Neural cell (in vitro differentiated cells): ENCODE measurements around the gene ARHGEF25. TPM values are rescaled to one million over a fixed set of nuclear protein-coding genes. Genes with fewer than 3 reads are reported as not detected.

Experiments used
- H2AFZ ChIP-seq: fragments of 200-600, 300-800 bp; sonication (generic), shearing (Covaris generic); 2 replicates; pipeline ENCODE4 v1.6.0; 2014; ENCODE audit warnings: low read depth, mild to moderate bottlenecking, antibody characterized with exemption, low read length, moderate library complexity
- H3F3A ChIP-seq: fragments of 200-600 bp; shearing (Covaris generic); 2 replicates; pipeline ENCODE4 v1.6.1; 2016; ENCODE audit warnings: mild to moderate bottlenecking, moderate library complexity, mixed read lengths, antibody characterized with exemption, low read length; ENCODE audit not compliant: insufficient read depth, poor library complexity, severe bottlenecking
- H3K27ac ChIP-seq: fragments of 200-600, 300-800 bp; sonication (generic), shearing (Covaris generic); 2 replicates; pipeline ENCODE4 v1.5.1; 2014; ENCODE audit warnings: mild to moderate bottlenecking, low read length, moderate library complexity
- H3K27me3 ChIP-seq: fragments of 300-800, 200-600 bp; sonication (generic), shearing (Covaris generic); 2 replicates; pipeline ENCODE4 v1.6.0; 2014; ENCODE audit warnings: mild to moderate bottlenecking, low read depth, low read length, moderate library complexity; ENCODE audit not compliant: insufficient read depth
- H3K36me3 ChIP-seq: fragments of 300-800, 200-600 bp; sonication (generic), shearing (Covaris generic); 2 replicates; pipeline ENCODE4 v1.5.1; 2014; ENCODE audit warnings: mild to moderate bottlenecking, antibody characterized with exemption, low read length, moderate library complexity; ENCODE audit not compliant: insufficient read depth
- H3K4me2 ChIP-seq: fragments of 300-800, 200-600 bp; sonication (generic), shearing (Covaris generic); 2 replicates; pipeline ENCODE4 v1.6.0; 2014; ENCODE audit warnings: mild to moderate bottlenecking, low read length
- H3K4me3 ChIP-seq: fragments of 300-800, 200-600 bp; sonication (generic), shearing (Covaris generic); 2 replicates; pipeline ENCODE4 v1.5.1; 2014; ENCODE audit warnings: mild to moderate bottlenecking, low read length, moderate library complexity
- H3K79me2 ChIP-seq: fragments of 200-600 bp; shearing (Covaris generic); replicated peaks from 2 replicates; pipeline ENCODE4 v1.6.0; 2014; ENCODE audit warnings: mild to moderate bottlenecking, low read length, moderate library complexity; ENCODE audit not compliant: insufficient read depth
- H3K9ac ChIP-seq: fragments of 300-800, 200-600 bp; sonication (generic), shearing (Covaris generic); 2 replicates; pipeline ENCODE4 v1.6.1; 2016; ENCODE audit warnings: mild to moderate bottlenecking, low read length, mixed read lengths
- H3K9me2 ChIP-seq: fragments of 200-600 bp; shearing (Covaris generic); 2 replicates; pipeline ENCODE4 v1.6.1; 2016; ENCODE audit warnings: mild to moderate bottlenecking, low read length, mixed read lengths; ENCODE audit not compliant: insufficient read depth
- H3K9me3 ChIP-seq: fragments of 200-600, 300-800 bp; sonication (generic), shearing (Covaris generic); 2 replicates; pipeline ENCODE4 v1.6.1; 2016; ENCODE audit warnings: mild to moderate bottlenecking, mixed run types, low read length, moderate library complexity, mixed read lengths
- H4K20me1 ChIP-seq: fragments of 200-600 bp; shearing (Covaris generic); 2 replicates; pipeline ENCODE4 v1.6.1; 2016; ENCODE audit warnings: mild to moderate bottlenecking, mixed run types; ENCODE audit not compliant: insufficient read depth
- EP300 ChIP-seq: fragments of 450-650 bp; conservative IDR thresholded peaks from 2 replicates; pipeline ENCODE4 v1.6.1; 2014; ENCODE audit warnings: antibody characterized with exemption, mild to moderate bottlenecking, moderate library complexity; ENCODE audit not compliant: poor library complexity, severe bottlenecking
- EZH2 ChIP-seq: fragments of 200-600, 300-800 bp; shearing (Covaris generic), sonication (generic); IDR thresholded peaks from 2 replicates; pipeline ENCODE4 v1.6.1; 2014; ENCODE audit warnings: antibody characterized with exemption, low read length, borderline replicate concordance, mild to moderate bottlenecking; ENCODE audit not compliant: insufficient read depth, poor library complexity, severe bottlenecking
- MXI1 ChIP-seq: fragments of 450-650 bp; conservative IDR thresholded peaks from 2 replicates; pipeline ENCODE4 v1.6.1; 2014; ENCODE audit warnings: antibody characterized with exemption, mild to moderate bottlenecking; ENCODE audit not compliant: poor library complexity, severe bottlenecking
- POLR2AphosphoS5 ChIP-seq: IDR thresholded peaks from 2 replicates; pipeline ENCODE4 v1.6.1; 2012
- RAD21 ChIP-seq: fragments of 450-650 bp; conservative IDR thresholded peaks from 2 replicates; pipeline ENCODE4 v1.6.1; 2014; ENCODE audit warnings: antibody characterized with exemption, mild to moderate bottlenecking, moderate library complexity
- REST ChIP-seq: IDR thresholded peaks from 2 replicates; pipeline ENCODE4 v1.6.1; 2012; ENCODE audit warnings: borderline replicate concordance
- SMC3 ChIP-seq: fragments of 450-650 bp; conservative IDR thresholded peaks from 2 replicates; pipeline ENCODE4 v1.6.1; 2014; ENCODE audit warnings: antibody characterized with exemption, mild to moderate bottlenecking, moderate library complexity; ENCODE audit not compliant: poor library complexity
- TAF1 ChIP-seq: IDR thresholded peaks from 2 replicates; pipeline ENCODE4 v1.6.1; 2012; ENCODE audit warnings: low read depth
- polyA plus RNA-seq: library from polyadenylated mRNA; depleted of rRNA; stranded (reverse); fragments of >200 nt; gene quantifications from 2 replicates; pipeline ENCODE4 v1.2.3, GENCODE V29; 2014
- TF ChIP-seq, protein P1 (sequence below): fragments of 450-650 bp; IDR thresholded peaks from 2 replicates; pipeline ENCODE4 v1.5.1; 2014; ENCODE audit warnings: antibody characterized with exemption, mild to moderate bottlenecking, moderate library complexity; ENCODE audit not compliant: poor library complexity, severe bottlenecking

Gene ARHGEF25
- polyA plus RNA-seq, 1 donor from 2014 or later, result 12.9 TPM

GRCh38 chr12:57574795-57575194 lies 36.4 kb upstream of the ARHGEF25 start:
- no peak overlapping the region for H3K27ac ChIP-seq
- H3F3A ChIP-seq, result no peaks in the 10 kb centered on the region
- H3K4me3 ChIP-seq, result no peak overlapping the region
- H3K9ac ChIP-seq, result no peak overlapping the region
- H3K27me3 ChIP-seq, result no peaks in the 10 kb centered on the region
- no peak overlapping the region for H2AFZ ChIP-seq
- H3K79me2 ChIP-seq, result no peaks in the 10 kb centered on the region
- no peaks in the 10 kb centered on the region for H4K20me1 ChIP-seq
- TF ChIP-seq, protein P1, sequence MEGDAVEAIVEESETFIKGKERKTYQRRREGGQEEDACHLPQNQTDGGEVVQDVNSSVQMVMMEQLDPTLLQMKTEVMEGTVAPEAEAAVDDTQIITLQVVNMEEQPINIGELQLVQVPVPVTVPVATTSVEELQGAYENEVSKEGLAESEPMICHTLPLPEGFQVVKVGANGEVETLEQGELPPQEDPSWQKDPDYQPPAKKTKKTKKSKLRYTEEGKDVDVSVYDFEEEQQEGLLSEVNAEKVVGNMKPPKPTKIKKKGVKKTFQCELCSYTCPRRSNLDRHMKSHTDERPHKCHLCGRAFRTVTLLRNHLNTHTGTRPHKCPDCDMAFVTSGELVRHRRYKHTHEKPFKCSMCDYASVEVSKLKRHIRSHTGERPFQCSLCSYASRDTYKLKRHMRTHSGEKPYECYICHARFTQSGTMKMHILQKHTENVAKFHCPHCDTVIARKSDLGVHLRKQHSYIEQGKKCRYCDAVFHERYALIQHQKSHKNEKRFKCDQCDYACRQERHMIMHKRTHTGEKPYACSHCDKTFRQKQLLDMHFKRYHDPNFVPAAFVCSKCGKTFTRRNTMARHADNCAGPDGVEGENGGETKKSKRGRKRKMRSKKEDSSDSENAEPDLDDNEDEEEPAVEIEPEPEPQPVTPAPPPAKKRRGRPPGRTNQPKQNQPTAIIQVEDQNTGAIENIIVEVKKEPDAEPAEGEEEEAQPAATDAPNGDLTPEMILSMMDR, result no peak
- no peak for TF ChIP-seq EP300
- TF ChIP-seq REST, result no peak
- no peak for TF ChIP-seq MXI1
- TF ChIP-seq SMC3, result no peak
- no peak for TF ChIP-seq POLR2AphosphoS5
- H3K4me2 ChIP-seq, result no peak overlapping the region
- peaks cover 17% of the 10 kb centered on the region for H3K36me3 ChIP-seq
- H3K9me3 ChIP-seq, result no peaks in the 10 kb centered on the region
- no peaks in the 10 kb centered on the region for H3K9me2 ChIP-seq

GRCh38 chr12:57575771-57576612 lies 35.2 kb upstream of the ARHGEF25 start:
- no peak overlapping the region for H3K27ac ChIP-seq
- H4K20me1 ChIP-seq, result no peaks in the 10 kb centered on the region
- H3K9ac ChIP-seq, result no peak overlapping the region
- TF ChIP-seq RAD21 (no peak), SMC3 (no peak), EZH2 (no peak), REST (no peak), TAF1 (no peak)
- no peak overlapping the region for H2AFZ ChIP-seq
- no peaks in the 10 kb centered on the region for H3K9me3 ChIP-seq
- no peak overlapping the region for H3K4me2 ChIP-seq
- H3F3A ChIP-seq, result no peaks in the 10 kb centered on the region
- H3K4me3 ChIP-seq, result no peak overlapping the region
- H3K79me2 ChIP-seq, result no peaks in the 10 kb centered on the region
- H3K27me3 ChIP-seq, result no peaks in the 10 kb centered on the region
- H3K36me3 ChIP-seq, result peaks cover 20% of the 10 kb centered on the region
- H3K9me2 ChIP-seq, result no peaks in the 10 kb centered on the region
